HG02798 (cell line): ENCODE measurements around the gene ARHGDIB.

Experiments
- ATAC-seq: cut with Tn5 transposase; IDR thresholded peaks from one replicate; pipeline ENCODE4 v1.9.1; 2021; ENCODE audit warnings: mild to moderate bottlenecking; ENCODE audit not compliant: unreplicated experiment, poor library complexity

Gene ARHGDIB

GRCh38 chr12:14984766-14985285 lies 23.4 kb upstream of the ARHGDIB start:
- no peak for ATAC-seq

DNA sequence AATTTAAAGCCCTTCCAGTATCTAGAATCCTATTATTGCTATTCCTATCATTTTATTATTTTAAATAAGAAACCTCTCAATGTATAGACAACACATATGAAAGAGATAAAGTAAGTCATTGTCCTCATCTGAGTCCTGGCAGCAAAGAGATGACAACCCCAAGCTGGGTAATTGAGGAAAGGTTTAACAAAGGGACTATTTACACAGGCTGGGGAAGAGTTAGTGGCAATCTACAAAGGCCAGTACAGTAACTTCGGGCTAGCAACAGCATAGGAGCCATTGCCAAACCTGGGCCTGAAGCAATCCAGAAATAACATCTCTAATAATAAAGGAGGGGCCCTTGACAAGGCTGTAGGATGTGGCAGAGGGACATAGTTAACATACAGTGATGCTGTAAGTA lies 22.6 kb upstream of the ARHGDIB start:
- no peak for ATAC-seq

DNA sequence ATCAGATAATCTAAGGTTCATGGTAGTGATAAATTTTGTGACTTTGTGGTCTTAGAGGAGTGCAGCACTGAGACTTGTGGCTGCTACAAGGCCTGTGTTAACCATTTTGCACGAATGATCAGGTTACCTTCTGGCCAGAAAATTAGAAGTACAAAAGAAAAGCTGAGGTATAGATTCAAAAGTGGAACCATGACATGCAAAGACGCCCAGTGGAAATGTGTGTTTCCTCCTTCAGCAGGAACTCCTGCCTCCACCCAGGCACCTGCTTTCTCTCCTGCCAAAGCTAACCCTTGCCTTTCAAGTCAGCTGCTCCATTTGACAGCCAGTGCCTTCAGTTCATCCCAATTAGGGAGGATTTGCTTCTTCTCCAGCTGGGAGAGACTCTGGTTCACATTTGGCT lies 21.6 kb upstream of the ARHGDIB start:
- no peak for ATAC-seq

GRCh38 chr12:14982562-14982961 lies 21.2 kb upstream of the ARHGDIB start:
- no peak for ATAC-seq

DNA sequence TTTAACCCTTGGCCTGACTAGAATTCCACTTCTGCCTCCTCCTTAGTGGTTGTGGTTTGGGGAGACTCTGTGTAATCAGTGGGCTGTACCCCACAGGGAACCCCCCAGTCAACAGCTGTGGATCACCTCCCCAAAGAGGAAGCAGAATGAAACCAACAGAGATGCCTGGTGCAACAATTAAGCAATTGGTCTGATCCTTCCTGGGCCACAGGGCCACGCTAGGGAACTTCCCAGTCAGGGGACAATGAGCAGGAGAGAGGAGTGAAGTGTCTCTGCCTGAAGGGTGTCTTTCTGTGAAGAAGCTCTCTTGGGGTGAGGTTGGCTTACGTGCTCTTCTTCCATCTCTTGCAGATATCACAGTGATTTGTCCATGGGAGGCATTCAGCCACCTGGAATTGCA lies 19.6 kb upstream of the ARHGDIB start:
- peak; percentile 48 for ATAC-seq

DNA sequence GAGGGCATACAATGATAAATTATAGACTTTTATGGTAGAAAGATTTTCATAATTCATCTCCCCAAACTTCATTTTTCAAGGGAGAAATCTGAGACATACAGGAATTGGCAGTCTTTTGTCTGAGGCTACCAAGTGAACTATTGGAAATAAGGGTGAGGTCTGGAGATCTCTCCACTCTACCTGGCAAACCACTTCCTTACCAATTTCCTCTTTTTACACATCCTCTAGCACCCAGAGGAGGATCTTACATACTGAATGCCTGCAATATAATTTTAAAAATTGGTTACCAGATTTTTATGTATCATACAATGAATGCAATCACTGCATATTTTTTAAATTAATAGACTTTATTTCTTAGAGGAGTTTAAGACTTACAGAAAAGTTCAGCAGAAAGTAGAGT lies 18.1 kb upstream of the ARHGDIB start:
- no peak for ATAC-seq

- no peak for ATAC-seq
Measured at GRCh38 chr12:14976658-14977057, 15.3 kb upstream of the ARHGDIB start.

- ATAC-seq: no peak
Measured at GRCh38 chr12:14975457-14975856, 14.1 kb upstream of the ARHGDIB start.

DNA sequence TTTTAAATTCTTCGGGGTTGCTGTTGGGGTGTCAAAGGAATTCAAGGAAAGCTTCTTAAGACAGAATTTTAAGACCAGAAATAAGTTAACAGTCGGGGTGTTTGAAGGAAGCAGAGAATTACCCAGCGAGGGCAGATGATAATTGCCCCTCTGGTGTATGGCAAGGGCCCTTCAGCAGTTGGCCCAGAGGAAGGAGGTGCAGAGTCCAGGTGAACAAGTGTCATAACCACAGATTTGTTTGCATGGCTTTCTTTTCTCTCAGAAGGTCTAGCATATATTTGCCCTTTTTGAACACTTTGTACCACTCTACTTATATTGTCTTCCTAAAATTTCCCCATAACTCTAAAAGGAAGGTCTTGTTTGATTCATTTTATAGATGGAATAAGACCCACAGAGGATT lies 13.2 kb upstream of the ARHGDIB start:
- ATAC-seq: no peak

DNA sequence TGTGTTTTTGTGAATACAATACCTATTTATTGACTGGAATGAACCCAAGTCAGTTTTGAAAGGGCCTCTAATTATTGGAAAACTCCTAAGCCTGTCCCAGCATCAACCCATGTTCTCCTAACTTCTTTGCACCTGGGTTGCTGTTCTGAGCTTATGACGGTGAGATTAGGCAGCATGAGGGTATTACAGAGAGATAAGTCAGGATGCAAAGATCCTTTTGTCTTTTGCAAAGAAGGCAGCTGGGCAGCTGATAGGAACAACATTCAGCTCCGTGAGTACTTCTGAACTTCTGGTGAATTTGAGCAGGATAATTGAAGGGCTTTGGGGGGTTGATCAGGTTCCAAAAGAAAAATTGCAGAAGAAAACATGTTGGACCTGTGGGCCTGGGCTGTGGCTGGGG lies 11.4 kb upstream of the ARHGDIB start, which contains the start of gene PDE6H:
Gene PDE6H, plus strand, starts transcription at position 227 of the 400 bp plus-strand sequence. CDS start 4,971 bp downstream, outside the sequence.
- ATAC-seq: no peak

GRCh38 chr12:14970473-14970872 lies 9.1 kb upstream of the ARHGDIB start:
- ATAC-seq: no peak

DNA sequence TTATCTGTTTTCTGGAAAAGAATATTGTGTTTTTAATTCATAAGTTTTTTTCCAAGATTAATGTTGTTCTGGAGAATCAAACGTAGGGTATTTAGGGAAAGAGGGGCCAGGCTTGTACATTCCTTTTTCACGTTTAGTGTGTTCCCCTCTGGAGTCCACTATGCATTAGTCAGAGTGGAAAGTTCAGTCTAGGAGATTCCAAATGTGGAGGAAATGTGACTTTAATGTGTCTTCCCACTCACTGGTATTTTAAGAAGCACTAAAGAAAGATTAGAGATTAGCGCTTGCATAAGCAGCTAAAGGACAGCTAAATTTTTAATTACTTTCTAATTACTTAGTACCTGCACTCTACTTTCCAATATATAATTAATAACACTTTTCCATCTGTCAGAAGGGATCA lies 7.1 kb upstream of the ARHGDIB start:
- no peak for ATAC-seq

GRCh38 chr12:14965221-14965620 lies 3.8 kb upstream of the ARHGDIB start:
- ATAC-seq: no peak

- ATAC-seq: no peak
Measured at GRCh38 chr12:14964406-14964805, 3.0 kb upstream of the ARHGDIB start.

GRCh38 chr12:14963520-14963919 lies 2.1 kb upstream of the ARHGDIB start:
- ATAC-seq: no peak

DNA sequence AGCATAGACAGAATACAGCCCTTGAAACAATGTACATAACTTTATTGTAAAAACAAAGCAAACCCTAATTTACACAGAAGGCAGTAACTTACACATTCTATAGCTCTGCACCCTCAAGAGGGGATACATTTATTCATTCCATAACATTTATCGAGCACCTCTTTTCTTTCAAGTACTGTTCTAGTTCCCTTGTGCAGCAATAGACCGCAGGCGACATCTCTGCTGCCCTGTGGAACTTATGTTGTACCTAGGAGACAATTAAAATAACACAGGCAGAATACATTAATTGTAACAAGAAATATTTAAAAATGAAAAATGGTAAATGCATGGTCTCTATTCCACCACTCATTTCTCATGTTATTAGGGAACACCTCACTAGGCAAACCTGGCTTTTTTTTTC lies 1.4 kb upstream of the ARHGDIB start:
- ATAC-seq: no peak

- ATAC-seq: no peak
Measured at GRCh38 chr12:14962153-14962539, 745 bp upstream of the ARHGDIB start.

- peak; percentile 42 for ATAC-seq
Measured at GRCh38 chr12:14960548-14961465, 594 bp downstream of the ARHGDIB start.

GRCh38 chr12:14959916-14960496 lies 1.4 kb downstream of the ARHGDIB start:
- no peak for ATAC-seq

DNA sequence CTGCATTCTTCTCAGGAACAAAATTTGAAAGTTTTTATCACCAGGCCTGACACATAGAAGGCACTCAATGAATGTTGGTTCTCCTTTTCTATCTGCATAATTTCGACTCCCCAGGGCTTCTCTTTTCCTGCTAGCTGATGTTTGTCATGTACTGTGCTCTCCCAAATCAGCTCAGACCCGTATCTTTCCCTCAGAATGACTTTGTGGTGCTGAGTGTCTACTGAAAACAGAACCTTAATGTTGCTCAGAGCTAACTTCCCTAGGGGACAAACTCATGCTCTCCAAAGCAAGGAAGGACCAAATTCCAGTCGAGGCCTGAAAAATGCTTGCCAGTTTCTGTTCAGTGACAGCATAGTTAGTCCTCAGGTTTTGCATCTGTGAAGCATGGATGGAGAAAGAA lies 1.9 kb downstream of the ARHGDIB start:
- no peak for ATAC-seq

- ATAC-seq: no peak
Measured at GRCh38 chr12:14959126-14959440, 2.3 kb downstream of the ARHGDIB start.
